ENCODE measurements around the gene CYP51A1.
"Not testable (repeated sequence)": the region's sequence is repeated elsewhere in the genome, so short reads cannot be mapped to it uniquely, and the experiment has no call there.

Gene CYP51A1

GRCh38 chr7:92134271-92135051 is at the start of gene CYP51A1:
Gene CYP51A1, minus strand, starts transcription at chr7:92134477. Its CDS starts 113 bp downstream, at chr7:92134364.
- DNase-seq, result peak; percentile 52

GRCh38 chr7:92178928-92179924 is 44.9 kb upstream of the CYP51A1 start, which contains the start of gene LRRD1:
Gene LRRD1, minus strand, starts transcription at chr7:92179142. Its CDS starts 13,940 bp downstream, at chr7:92165202.
- DNase-seq, result peak; percentile 23

- no peak for DNase-seq
These were observed 43.1 kb upstream of the CYP51A1 start for GRCh38 chr7:92177362-92177761.

GRCh38 chr7:92169529-92169928 is 35.3 kb upstream of the CYP51A1 start:
- not testable (repeated sequence) for DNase-seq

- DNase-seq, result no peak
These were observed 27.0 kb upstream of the CYP51A1 start for GRCh38 chr7:92161271-92161670.

GRCh38 chr7:92158660-92159575 is 24.6 kb upstream of the CYP51A1 start:
- DNase-seq, result no peak

GRCh38 chr7:92156990-92157389 is 22.7 kb upstream of the CYP51A1 start:
- no peak for DNase-seq

- no peak for DNase-seq
These were observed 20.9 kb upstream of the CYP51A1 start for GRCh38 chr7:92155108-92155739.

GRCh38 chr7:92150450-92151017 is 16.3 kb upstream of the CYP51A1 start:
- DNase-seq, result no peak

- no peak for DNase-seq
These were observed 15.5 kb upstream of the CYP51A1 start for GRCh38 chr7:92149736-92150239.

GRCh38 chr7:92143192-92143880 is 9.1 kb upstream of the CYP51A1 start:
- not testable (repeated sequence) for DNase-seq

- DNase-seq, result not testable (repeated sequence)
These were observed 8.5 kb upstream of the CYP51A1 start for GRCh38 chr7:92142791-92143190.

GRCh38 chr7:92141161-92141560 is 6.9 kb upstream of the CYP51A1 start:
- DNase-seq, result no peak

GRCh38 chr7:92137557-92137956 is 3.3 kb upstream of the CYP51A1 start:
- no peak for DNase-seq

GRCh38 chr7:92135052-92135889 is 994 bp upstream of the CYP51A1 start:
- DNase-seq, result no peak

GRCh38 chr7:92133737-92134270 is 473 bp downstream of the CYP51A1 start:
- DNase-seq, result no peak

- DNase-seq, result no peak
These were observed 1.0 kb downstream of the CYP51A1 start for GRCh38 chr7:92133133-92133736.

GRCh38 chr7:92131764-92132330 is 2.4 kb downstream of the CYP51A1 start:
- no peak for DNase-seq

GRCh38 chr7:92131093-92131492 is 3.2 kb downstream of the CYP51A1 start:
- DNase-seq, result no peak
